CD4-positive, alpha-beta T cell treated with Interleukin-15 for 1 hour (primary cell): ENCODE data around the gene HSBP1L1.
A peak's percentile ranks its signal among the peaks of the same experiment; 100 is the strongest.

ENCODE experiments used
- DNase-seq: peaks from one replicate; pipeline ENCODE4 v3.0.0-alpha.2; 2020

Gene HSBP1L1

DNA sequence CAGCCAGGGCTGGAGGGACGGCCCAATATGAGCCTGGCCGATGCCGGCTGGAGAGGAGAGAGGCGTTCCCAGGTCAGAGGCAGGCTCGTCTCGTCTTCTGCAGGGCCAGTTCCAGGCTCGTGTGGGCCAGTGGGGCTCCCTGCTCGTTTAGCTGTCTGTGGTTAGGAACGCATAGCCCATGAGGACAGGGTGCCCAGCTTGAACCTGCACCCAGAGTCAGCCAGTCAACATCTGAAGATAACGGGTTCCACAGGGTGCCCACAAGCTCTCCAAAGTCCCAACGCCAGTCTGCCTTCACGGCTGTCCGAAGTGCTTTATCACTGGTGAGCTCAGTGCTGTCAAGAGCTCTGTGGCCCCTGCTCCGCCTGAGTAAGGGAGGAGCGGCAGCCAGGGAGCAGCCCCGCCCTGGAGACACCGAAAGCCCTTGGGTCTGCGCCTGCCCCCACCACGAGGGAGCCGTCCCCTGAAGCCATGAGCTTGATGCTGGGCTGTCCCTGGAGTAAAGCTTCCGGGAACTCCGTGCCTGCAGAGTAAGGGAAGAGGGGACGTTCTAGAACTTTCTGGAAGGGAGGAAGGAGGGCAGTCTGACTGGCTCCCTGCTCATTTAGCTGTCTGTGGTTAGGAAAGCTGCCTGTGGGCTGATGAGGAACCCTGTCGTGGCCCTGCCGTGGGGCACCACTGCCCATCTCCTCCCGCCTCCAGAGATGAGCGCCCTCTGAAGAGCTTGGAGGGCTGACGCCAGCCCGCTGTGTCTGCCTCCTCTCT lies 2.7 kb upstream of the HSBP1L1 start:
- no peak for DNase-seq

DNA sequence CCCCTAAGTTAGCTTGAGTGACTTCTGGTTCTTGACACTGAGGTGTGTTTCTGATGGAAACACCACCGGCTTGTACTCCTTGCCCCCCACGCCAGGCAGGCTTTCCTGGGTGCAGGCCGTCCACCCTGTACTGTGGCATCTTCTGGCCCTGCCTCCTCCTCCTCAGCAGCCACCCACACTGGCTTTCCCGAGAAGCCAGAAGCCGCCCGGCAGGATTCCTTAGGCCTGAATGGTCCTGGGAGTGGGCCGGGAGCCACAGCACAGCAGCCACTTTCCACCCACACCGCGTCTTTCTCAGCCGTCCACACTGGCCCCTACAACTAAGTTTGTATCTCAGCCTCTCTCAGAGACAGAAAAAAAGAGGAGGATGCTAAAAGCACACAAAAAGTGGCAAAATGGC lies 2.1 kb upstream of the HSBP1L1 start:
- no peak for DNase-seq

DNA sequence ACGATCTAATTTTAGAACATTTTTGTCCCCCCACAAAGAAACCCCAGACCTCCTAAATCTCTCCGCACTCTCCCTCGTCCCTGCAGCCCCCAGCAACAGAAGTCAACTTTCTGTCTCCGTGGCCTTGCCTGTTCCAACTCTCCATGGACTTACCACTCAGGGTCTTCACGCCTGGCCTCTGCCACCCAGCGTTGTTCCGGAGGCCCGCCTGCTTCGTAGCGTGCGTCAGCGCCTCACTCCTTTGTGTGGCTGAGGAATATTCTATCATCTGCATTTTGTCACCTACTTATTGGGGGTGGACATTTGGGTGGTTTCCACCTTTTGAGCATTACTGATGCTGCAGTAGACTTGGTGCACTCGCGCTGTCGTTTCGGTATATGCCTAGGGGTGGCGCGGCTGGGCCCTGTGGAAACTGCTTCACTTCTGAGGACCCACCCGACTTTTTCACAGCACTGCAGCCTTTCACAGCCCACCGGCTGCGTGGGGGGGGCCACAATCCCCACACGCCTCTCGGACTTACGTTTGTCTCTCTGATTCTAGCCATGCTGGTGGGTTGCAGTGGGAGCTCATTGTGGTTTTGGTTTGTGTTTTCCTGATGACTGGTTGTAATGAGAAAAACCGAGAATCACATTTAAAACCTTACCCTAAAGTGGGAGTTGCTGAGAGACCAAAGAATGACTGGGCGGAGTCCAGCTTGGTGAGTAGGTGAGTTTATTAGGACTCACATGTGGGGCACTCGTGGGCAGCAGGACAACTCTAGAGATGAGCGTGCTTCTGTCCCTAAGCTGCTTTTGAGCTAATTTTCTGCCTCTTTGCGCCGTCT lies 1.4 kb upstream of the HSBP1L1 start:
- peak; percentile 53 for DNase-seq

DNA sequence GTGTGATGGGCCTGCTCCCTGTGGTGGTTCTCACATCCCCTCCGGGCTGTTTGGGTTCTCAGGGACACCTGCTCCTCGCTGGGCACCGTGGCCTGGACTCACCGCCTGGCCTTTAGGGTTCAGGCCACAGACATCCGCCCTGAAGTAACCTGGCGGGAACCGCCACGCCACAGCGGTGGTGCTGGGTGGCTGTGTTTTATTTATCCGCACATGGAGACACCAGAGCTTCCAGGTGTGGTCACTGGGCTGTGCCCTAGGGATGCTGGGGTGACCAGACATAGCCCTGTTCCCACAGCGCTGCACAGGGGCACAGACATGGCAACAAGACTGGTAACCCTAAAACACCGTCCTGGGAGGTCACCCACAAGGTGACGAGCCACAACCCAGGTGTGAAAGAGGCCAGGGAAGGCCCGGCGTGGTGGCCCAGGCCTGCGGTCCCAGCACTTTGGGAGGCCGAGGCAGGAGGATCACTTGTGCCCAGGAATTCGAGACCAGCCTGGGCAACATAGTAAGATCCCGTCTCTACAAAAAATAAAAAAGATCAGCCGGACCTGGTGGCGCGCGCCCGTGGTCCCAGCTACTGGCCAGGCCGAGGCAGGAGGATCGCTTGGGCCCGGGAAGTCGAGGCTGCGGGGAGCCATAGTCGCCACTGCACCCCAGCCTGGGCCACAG lies 649 bp upstream of the HSBP1L1 start:
- no peak for DNase-seq

DNA sequence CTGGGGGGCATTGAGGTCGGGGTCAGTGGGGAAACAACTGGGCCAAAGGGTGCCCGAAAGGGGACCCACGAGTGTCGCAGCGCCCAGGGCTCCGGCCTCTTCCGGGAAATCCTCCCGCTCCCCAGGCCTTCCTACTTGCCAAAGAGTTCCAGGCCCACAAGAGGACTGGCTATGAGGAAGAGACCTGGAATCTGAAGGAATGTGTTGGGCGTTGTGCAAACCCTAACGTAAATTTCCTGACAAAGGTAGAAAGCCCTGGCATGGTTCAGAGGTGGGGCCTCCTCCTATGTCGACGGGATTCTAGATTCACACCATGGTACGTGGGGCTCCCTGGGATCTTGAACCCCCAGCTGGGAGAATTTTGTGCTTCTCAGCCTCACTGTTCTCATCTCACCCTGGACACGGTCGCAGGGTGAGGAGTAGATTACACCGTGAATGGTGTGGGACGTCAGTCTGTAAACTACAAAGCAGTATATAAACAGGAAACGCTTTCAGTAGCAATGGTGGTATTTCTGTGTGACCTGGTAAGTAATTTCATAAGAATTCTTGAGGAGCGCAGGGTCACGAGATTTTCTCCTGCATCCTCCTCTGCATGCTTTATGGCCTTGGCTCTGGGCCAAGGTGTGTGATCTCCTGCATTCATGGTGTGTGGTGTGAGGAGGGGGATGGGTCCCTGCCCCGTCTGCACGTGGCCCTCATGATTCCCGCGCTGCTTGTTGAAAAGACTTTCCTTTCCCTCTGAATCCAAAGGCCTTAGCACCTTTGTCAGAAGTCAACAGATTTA lies 868 bp downstream of the HSBP1L1 start:
- DNase-seq: no peak

DNA sequence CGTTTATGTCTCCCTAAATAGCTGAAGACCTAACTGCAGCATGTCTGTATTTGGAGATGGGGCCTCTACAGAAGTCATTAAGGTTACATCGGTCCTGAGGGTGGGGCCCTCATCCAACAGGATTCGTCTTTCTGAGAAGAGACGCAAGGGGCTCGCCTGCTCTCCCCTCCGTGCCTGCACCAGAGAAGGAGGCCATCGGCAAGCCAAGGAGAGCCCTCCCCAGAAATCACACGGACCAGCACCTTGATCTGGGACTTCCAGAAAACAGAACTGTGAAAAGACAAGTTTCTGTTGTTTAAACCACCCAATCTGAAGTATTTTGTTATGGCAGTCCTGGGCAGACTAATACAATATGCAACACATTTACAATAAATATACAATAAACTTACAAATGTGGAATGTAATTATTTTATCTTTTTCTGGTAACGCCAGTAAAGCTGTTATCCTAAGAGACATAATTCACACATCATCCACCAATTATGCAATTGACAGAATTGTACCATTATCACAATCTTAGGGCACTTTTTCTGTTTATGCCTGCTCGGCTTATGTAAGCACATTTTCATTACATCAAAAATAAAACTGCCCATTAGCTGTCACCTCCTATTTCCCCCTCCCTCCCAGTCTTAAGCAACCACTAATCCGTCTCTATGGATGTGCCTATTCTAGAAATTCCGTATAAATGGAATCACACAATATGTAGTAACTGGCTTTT lies 6.1 kb downstream of the HSBP1L1 start:
- DNase-seq: no peak

DNA sequence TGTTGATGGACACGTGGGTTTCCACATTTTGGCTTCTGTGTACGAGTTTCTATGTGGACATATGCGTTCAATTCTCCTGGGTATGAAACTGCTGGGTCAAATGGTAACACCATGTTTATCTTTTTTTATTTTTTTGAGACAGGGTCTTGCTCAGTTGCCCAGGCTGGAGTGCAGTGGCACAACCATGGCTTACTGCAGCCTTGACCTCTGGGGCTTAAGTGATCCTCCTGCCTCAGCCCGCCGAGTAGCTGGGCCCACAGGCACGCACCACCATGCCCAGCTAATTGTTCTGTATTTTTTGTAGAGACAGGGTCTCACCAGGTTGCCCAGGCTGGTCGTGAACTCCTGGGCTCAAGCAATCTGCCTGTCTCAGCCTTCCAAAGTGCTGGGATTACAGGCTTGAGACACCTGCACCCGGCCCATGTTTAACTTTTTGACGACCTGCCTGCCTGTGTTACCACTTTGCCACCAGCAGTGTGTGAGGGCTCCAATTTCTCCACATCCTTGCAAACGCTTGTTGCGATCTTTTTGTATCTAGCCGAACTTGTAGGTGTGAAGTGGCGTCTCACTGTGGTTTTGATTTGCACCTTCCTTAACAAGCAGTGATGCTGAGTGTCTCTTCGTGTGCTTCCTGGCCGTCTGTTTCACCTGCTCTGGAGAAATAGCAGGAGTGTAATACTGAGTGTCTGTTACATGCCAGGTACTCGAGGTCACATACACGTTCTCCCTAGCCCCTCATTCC lies 6.9 kb downstream of the HSBP1L1 start:
- DNase-seq: no peak

DNA sequence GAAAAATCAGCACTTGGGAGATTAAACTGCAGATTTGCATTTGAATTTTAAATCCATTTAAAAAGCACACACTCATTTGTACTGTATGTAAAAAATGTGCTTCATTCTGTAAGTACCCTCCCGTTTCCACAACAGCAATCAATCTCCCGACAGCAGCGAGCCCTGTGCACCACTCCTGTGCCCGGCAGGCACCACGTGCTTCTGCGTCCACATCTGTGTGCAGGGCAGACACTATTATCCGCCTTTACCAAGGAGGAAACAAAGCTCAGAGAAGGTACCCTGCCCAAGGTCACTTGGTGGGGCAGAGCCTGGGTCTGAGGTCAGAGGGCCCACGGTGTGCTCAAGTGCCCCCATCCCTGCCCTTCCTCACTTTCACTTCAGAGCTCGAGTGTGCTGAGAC lies 7.5 kb downstream of the HSBP1L1 start:
- DNase-seq: no peak

DNA sequence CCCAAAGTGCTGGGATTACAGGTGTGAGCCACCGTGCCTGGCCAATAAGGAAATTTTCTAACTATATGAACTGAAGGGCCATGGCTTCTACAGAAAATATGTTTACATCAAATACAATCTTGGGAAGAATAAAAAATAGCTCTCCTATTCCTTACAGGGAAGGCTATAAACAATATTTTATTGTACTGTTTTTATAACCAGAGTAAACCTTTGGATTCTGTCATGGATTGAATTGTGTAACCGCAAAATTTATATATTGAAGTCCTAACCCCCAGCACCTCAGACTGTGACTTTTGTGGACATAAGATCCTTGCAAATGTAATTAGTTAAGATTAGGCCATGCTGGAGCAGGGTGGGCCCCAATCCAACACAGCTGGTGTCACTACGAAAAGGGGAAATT lies 8.3 kb downstream of the HSBP1L1 start:
- DNase-seq: no peak

DNA sequence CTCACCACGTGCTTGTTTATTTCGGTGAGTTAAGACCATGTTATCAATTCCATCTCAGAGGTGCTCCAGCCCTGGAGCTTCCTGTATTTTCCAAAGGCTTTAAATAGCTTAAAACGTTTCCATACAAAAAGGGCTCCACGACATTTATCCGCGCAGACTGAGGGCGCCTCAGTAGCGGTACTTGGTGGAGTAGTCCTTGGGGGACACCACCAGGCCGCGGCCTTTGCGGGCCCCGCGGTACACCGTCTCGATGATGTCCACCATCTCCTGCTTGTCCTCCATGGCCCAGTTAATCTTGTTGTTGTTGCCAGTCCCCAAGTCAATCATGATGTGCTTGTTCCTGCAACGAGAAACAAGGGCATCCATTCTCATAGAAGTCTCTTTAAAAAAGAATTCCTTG lies 9.1 kb downstream of the HSBP1L1 start:
- no peak for DNase-seq

DNA sequence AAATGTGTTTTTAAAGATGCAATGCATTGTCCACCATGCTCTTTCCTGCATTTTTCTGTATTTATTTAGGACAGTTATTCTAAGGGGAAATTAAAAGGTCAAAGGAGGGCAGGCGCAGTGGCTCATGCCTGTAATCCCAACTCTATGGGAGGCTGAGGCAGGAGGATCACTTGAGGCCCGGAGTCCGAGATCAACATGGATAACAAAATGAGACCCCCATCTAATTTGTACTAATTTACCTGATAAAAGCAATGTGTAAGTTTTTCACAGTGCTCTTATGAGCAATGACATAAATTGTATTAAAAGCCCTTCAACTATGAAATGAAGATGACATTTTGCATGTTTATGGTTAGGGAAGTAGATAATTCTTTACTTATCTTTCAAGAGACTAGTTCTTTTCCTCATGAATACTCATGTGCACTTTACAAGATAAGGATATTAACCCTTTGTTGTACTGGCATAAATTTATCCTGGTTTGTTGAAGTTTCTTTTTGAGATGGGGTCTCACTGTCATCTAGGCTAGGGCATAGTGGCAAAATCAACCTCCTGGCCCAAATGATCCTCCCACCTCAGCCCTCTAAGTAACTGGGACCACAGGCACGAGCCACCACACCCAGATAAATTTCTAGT lies 9.7 kb downstream of the HSBP1L1 start:
- no peak for DNase-seq

DNA sequence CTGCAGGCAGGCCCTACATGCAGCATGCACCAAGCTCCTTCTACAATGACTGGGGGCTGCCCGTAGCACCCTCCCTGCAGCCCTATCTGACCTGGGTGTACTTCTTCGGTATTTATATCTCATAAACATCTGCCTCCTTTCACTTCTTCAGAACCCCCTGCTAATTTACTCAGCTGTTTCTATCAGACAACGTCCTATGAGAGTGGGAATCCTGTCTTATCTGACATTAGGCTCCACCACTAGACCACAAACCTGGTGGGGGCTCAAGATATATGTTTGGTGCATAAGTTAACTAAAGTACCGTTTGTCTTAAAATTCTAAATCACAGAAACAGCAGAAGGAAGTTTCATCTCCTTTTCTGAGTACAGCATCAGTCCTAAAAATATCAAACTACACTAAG lies 10.6 kb downstream of the HSBP1L1 start:
- no peak for DNase-seq

DNA sequence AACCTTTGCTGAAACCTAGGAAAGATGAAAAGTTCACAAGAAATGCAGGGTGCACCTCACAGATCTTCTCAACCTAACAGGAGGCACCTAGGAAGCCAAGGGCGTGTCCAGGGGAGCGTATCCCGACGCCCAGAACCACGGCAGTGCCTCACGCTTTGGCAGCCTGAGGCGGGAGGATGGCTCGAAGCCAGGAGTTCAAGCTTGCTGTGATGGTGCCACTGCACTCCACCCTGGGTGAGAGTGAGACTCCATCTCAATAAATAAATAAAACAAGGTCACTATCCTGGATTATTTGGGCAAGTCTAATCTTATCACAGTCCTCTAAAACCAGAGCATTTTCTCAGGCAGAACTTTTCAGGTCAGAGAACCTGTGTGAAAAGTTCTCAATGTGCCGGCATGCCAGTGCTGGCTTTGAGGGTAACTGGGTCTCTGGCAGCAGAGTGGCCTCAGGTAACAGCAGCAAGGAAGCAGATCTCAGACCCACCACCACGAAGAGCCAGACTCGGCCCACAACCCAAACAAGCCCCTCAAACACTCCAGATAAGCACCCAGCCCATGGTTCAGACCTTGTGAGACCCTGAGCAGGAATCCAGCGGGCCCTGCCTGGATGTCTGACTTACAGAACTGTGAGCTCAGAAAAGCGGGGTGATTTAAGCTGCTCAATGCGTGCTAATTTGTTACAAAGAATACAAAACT lies 11.7 kb downstream of the HSBP1L1 start:
- no peak for DNase-seq

DNA sequence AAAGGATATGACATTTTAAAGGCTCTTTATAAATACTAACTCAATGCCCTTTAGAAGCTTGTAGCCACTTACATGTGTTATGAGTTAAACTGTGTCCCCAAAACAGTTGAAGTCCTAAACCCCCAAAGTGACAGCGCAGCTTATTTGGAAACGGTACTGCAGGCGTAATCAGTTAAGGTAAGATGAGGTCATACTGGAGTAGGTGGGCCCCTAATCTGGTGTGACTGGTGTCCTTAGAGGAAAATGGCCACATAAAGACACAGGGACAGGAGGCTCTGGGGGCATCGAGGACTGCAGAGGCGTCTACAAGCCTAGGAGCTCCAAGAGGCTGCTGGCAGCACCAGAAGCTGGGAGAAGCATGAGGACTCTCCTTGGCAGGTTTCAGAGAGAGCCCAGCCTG lies 15.4 kb downstream of the HSBP1L1 start:
- DNase-seq: no peak

DNA sequence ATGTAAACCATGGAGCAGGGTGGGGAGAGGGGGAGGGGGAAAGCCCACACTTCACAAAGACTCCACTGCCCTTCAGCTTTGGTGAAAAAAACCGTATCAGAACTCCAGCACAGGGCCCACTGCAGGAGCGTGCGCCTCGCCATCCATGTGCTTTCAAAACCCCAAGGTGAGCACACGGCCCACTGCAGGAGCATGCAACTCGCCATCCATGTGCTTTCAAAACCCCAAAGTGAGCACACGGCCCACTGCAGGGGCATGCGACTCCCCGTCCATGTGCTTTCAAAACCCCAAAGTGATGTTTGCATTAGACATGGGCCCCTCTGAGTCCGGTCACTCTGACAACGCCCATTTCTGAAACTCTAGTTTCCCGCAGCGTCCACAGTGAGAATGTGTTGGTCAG lies 16.1 kb downstream of the HSBP1L1 start:
- no peak for DNase-seq

DNA sequence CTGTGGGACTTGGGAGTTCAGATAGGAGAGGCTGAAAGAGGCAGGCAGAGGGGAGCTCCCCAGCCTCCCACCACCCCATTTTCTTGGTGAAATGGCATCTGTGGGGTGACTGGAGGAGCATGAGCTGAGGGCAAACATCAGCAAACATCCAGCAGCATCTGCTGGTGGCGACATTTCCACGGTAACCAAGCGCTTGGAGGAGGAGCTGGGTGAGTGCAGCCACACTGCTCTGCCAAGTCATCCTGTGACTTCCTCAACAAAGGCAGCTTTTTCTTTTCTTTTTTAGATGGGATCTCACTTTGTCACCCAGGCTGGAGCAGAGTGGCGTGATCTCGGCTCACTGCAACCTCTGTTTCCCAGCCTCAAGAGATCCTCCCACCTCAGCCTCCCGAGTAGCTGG lies 18.3 kb downstream of the HSBP1L1 start:
- DNase-seq: peak; percentile 44

DNA sequence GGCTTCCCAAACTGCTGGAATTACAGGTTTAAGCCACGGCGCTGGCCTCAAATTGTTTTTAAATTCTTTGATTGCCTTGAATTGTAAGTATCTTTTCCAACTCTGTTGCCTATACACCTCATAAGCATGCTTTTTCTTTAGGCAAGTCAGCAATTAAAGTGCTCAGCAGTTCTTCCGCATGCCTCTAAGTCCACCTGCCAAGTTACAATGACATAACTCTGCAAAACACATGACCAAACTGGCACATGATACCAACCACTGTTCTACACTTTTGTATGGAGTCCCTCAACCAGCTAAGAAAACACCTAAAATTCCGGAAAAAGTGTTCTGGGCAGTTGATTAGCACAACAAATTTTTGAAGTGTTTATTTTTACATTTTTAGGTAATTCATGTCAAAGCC lies 18.8 kb downstream of the HSBP1L1 start:
- no peak for DNase-seq

DNA sequence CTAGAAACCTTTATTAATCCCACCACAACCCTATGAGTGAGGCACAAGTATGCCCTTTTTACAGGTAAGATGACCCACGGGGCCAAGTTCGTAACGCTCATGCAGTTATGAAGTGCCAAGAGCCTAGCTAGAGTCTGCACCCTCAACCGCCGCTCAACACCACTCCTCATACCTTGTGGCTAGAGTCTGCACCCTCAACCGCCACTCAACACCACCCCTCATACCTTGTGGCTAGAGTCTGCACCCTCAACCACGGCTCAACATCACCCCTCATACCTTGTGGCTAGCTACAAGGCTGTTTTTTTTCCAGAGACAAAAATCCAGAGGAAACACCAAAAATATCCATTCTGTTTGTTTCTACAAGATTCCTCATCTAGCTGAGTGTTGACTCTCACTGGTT lies 19.4 kb downstream of the HSBP1L1 start:
- no peak for DNase-seq

DNA sequence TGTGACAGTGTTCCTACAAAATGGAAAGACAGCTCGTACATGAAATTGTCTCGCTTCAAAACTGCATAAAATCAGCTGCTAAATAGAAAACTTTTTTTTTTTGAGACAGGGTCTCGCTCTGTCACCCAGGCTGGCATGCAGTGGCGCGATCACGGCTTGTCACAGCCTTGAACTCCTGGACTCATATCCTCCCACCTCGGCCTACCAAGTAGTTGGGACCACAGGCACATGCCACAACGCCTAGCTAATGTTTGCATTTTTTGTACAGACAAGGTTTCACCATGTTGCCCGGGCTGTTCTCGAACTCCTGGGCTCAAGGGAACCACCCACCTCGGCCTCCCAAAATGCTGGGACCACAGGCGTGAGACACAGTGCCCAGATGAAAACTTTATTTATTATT lies 20.7 kb downstream of the HSBP1L1 start:
- DNase-seq: no peak

DNA sequence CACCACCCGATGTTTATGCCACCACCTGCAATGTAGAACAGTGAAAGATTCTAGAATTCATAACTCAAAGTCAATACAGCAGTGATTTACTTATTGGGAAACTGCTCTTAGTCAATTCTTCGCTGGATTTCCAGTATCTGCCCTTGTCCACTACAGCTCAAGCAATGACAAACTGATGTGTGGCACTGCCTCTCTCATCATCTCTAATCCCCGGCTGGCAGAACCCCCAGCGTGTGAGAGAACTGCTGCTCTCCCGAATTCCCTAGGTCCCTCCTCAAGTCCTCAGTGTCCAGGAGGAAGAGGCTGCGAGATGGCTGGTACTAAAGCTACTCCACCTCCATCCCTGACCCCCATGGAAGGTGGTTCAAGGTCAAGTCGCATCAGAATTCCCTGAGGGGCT lies 22.3 kb downstream of the HSBP1L1 start:
- DNase-seq: no peak

DNA sequence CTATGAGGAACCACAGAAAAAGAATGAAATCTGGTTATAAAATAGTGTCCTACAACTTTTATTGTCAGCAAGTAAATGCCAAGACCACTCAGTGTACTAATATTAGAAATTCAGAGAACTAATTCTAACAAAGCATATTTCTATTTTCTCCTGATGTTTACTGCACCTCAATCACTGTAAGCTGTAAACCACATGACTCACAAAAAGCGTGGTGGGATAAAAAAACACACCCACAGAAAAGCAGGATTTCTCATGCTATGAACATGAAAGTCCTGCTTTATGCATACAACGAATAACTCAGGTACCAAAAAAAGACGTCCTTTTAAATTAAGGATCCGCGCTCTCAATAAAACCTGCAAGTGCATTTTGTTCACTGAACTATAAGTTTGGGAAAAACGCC lies 23.1 kb downstream of the HSBP1L1 start:
- no peak for DNase-seq
